K562 (cell line): Measurements from ENCODE around the gene PEX19. TPM values are rescaled to one million over a fixed set of nuclear protein-coding genes. Genes with fewer than 3 reads are reported as not detected.
A peak's percentile ranks its signal among the peaks of the same experiment; 100 is the strongest.

ENCODE experiments used
- ATAC-seq: fragments of 200-7000 bp; cut with Tn5 transposase; 3 replicates; pipeline ENCODE4 v1.9.1; 2020; ENCODE audit warnings: moderate library complexity
- BruUV-seq: library from RNA; stranded (reverse); fragments of 400-500 nt; replicated peaks from 2 replicates; lab custom pipeline; 2021; lab: Mats Ljungman, UMichigan
- CTCF ChIA-PET: fragments of 300-600 bp; formaldehyde crosslinking; extraction: SDS; loops from one replicate; lab custom pipeline; 2021; ENCODE audit warnings: low intra/inter-chr PET ratio; lab: Yijun Ruan, JAX
- POLR2A ChIA-PET: fragments of 300-600, 350-650 bp; sonication (Branson Sonifier 250); formaldehyde crosslinking; extraction: SDS; loops from one replicate; lab custom pipeline; 2021; ENCODE audit warnings: antibody characterized with exemption, inconsistent platforms; lab: Yijun Ruan, JAX
- DNase-seq, 4 experiments: peaks; one replicate each; pipeline versions ENCODE4 v3.0.0 to v3.0.0-alpha.2; 2011 to 2018; ENCODE audit warnings: low spot score in 3 of 4, mixed read lengths in 3 of 4; ENCODE audit errors: extremely low read depth in 1 of 4
- FAIRE-seq: peaks from 2 replicates; lab custom pipeline; 2011; peaks lifted over from hg19 to GRCh38; lab: Jason Lieb, UNC
- H2AFZ ChIP-seq: 2 replicates; pipeline ENCODE4 v1.6.0; 2011; ENCODE audit warnings: low read depth, low read length, control low read depth, inconsistent platforms
- H3K27ac ChIP-seq: fragments of 200-600 bp; 3 replicates; pipeline ENCODE4 v1.8.0; 2011; ENCODE audit warnings: low read depth, mild to moderate bottlenecking, control low read depth, inconsistent platforms, low read length, moderate library complexity, mixed read lengths; ENCODE audit errors: extremely low read depth
- H3K27me3 ChIP-seq, 2 experiments: fragments of 300-600 bp in 1 of 2; 2 replicates in 1 of 2; 3 replicates in 1 of 2; pipeline versions ENCODE4 v1.6.0 to v1.8.0; 2011; ENCODE audit warnings: inconsistent platforms in 2 of 2, low read length in 2 of 2, mild to moderate bottlenecking in 1 of 2, mixed read lengths in 1 of 2, moderate library complexity in 1 of 2; ENCODE audit not compliant: control insufficient read depth in 2 of 2, insufficient read depth in 2 of 2
- H3K36me3 ChIP-seq: fragments of 300-600 bp; 3 replicates; pipeline ENCODE4 v1.8.0; 2011; ENCODE audit warnings: mild to moderate bottlenecking, low read length, inconsistent platforms; ENCODE audit not compliant: control insufficient read depth, insufficient read depth
- H3K4me1 ChIP-seq, 2 experiments: fragments of 200-600 bp in 1 of 2; replicated peaks in 1 of 2; 2 replicates in 1 of 2; 3 replicates in 1 of 2; pipeline versions ENCODE4 v1.5.1 to v1.8.0; 2011; ENCODE audit warnings: inconsistent platforms in 2 of 2, low read length in 2 of 2, mild to moderate bottlenecking in 1 of 2, mixed read lengths in 1 of 2, moderate library complexity in 1 of 2; ENCODE audit not compliant: control insufficient read depth in 2 of 2, insufficient read depth in 2 of 2
- H3K4me2 ChIP-seq: 2 replicates; pipeline ENCODE4 v1.6.1; 2011; ENCODE audit warnings: low read length, control low read depth, inconsistent platforms, mixed read lengths; ENCODE audit not compliant: insufficient read depth
- H3K4me3 ChIP-seq: fragments of 200-600 bp; sonication (generic), shearing (Covaris generic); 2 replicates; pipeline ENCODE4 v1.5.1; 2016; ENCODE audit warnings: control low read depth, inconsistent platforms
- H3K79me2 ChIP-seq: fragments of 200-600 bp; 3 replicates; pipeline ENCODE4 v1.8.0; 2011; ENCODE audit warnings: low read length, inconsistent platforms; ENCODE audit not compliant: control insufficient read depth, insufficient read depth
- H3K9ac ChIP-seq, 2 experiments: 2 replicates each; pipeline versions ENCODE4 v1.6.0 to v1.6.1; 2011; ENCODE audit warnings: low read depth in 2 of 2, low read length in 2 of 2, control low read depth in 1 of 2, inconsistent platforms in 1 of 2, mild to moderate bottlenecking in 1 of 2, mixed read lengths in 1 of 2; ENCODE audit not compliant: insufficient read depth in 1 of 2
- H3K9me1 ChIP-seq: one replicate; pipeline ENCODE4 v1.6.0; 2011; ENCODE audit warnings: inconsistent platforms, mild to moderate bottlenecking, low read length, moderate library complexity; ENCODE audit not compliant: control insufficient read depth, insufficient read depth
- H3K9me3 ChIP-seq: replicated peaks from 2 replicates; pipeline ENCODE4 v1.5.1; 2011; ENCODE audit warnings: low read depth, low read length, inconsistent platforms; ENCODE audit not compliant: control insufficient read depth, insufficient read depth
- H4K20me1 ChIP-seq: replicated peaks from 2 replicates; pipeline ENCODE4 v1.6.1; 2011; ENCODE audit warnings: low read length, inconsistent platforms, mixed read lengths; ENCODE audit not compliant: control insufficient read depth, insufficient read depth
- RBM25 ChIP-seq: fragments of 200-400 bp; formaldehyde crosslinking; IDR thresholded peaks from 2 replicates; pipeline ENCODE4 v1.6.1; 2018; ENCODE audit warnings: low read length, low read depth, moderate library complexity; ENCODE audit not compliant: severe bottlenecking
- SMAD2 ChIP-seq: fragments of 150-350 bp; IDR thresholded peaks from 2 replicates; pipeline ENCODE4 v1.6.1; 2014; ENCODE audit warnings: low read depth, mild to moderate bottlenecking, low read length
- ZC3H11A ChIP-seq: IDR thresholded peaks from 2 replicates; pipeline ENCODE4 v1.6.1; 2012; ENCODE audit warnings: low read depth, low read length, improper control_type of control experiment
- ZNF121 ChIP-seq: sonication (generic); formaldehyde crosslinking; conservative IDR thresholded peaks from 2 replicates; pipeline ENCODE4 v1.8.0; 2022; ENCODE audit warnings: missing genetic modification reagents
- ZNF280A ChIP-seq: fragments of 450-650 bp; IDR thresholded peaks from 2 replicates; pipeline ENCODE4 v1.6.1; 2018; ENCODE audit warnings: mild to moderate bottlenecking, low read depth; ENCODE audit not compliant: partially characterized antibody
- ZNF384 ChIP-seq: IDR thresholded peaks from 2 replicates; pipeline ENCODE4 v1.6.1; 2012; ENCODE audit warnings: low read depth, low read length, improper control_type of control experiment
- ZNF445 ChIP-seq: fragments of 250-450 bp; sonication (Bioruptor Pico); IDR thresholded peaks from 2 replicates; pipeline ENCODE4 v1.4.0; 2020; ENCODE audit warnings: low read depth, mild to moderate bottlenecking, moderate library complexity
- ZNF561 ChIP-seq: fragments of 450-650 bp; formaldehyde crosslinking; conservative IDR thresholded peaks from 2 replicates; pipeline ENCODE4 v1.4.0; 2020; ENCODE audit warnings: mild to moderate bottlenecking, moderate library complexity
- ZNF79 ChIP-seq: fragments of 250-450 bp; sonication (Bioruptor Pico); IDR thresholded peaks from 2 replicates; pipeline ENCODE4 v1.4.0; 2020; ENCODE audit warnings: low read depth, mild to moderate bottlenecking, moderate library complexity
- WGBS: fragments of 100-300 bp; shearing (Covaris generic); methylation state at CpG from one replicate; pipeline ENCODE4 v1.1.6; 2016; ENCODE audit warnings: low coverage, mixed read lengths; ENCODE audit not compliant: insufficient coverage; ENCODE audit errors: missing lambda C conversion rate; 5-methylcytosine and 5-hydroxymethylcytosine counted together
- in situ Hi-C: fragments of 300-500 bp; cut with MboI; formaldehyde crosslinking; loops from 4 replicates; pipeline ENCODE4 v1.15.0; 2018; ENCODE audit warnings: inconsistent platforms, mixed read lengths
- intact Hi-C: fragments of 100-400 bp; cut with micrococcal nuclease; formaldehyde crosslinking; loops from 2 replicates; pipeline ENCODE4 v1.14.2; 2022
- polyA plus RNA-seq, 8 experiments: library from polyadenylated mRNA; depleted of rRNA in 4 of 8; stranded (reverse) in 5 of 8; unstranded in 3 of 8; fragments of >200 nt; fragmentation: Nextera tagmentation in 2 of 8; fragmentation: Illumina TruSeq in 1 of 8; extraction: Ambion mirVana in 2 of 8; extraction: Trizol in 1 of 8; gene quantifications; 2 replicates each; pipeline versions ENCODE4 v1.2.1 to v1.2.3, GENCODE V29; 2011 to 2014; ENCODE audit warnings: inconsistent platforms in 1 of 8, missing spikeins in 1 of 8
- total RNA-seq, 7 experiments: library from RNA; depleted of rRNA in 6 of 7; stranded (reverse); fragments of >200 nt in 6 of 7; fragmentation: Illumina TruSeq in 2 of 7; extraction: Trizol in 2 of 7; gene quantifications; 2 replicates each; pipeline versions ENCODE4 v1.2.1 to v1.2.3, GENCODE V29; 2011 to 2021; ENCODE audit warnings: low replicate concordance in 1 of 7

PEX19 gene
- total and polyA plus RNA-seq, 9 of the 15 experiments (the other 6 are each of a cell fraction or from before 2014, with no cell fraction given), result 32.5 to 103 (median 59.8) TPM

GRCh38 chr1:160271025-160271424 is 13.9 kb downstream of the PEX19 start:
- 43% methylated on average over 1 of the region's 1 CpG for WGBS
- POLR2A ChIA-PET, result interaction anchor here (1.1 to 1.8 kb wide), 2 partner anchors 9 kb away, joined by 6 to 7 read pairs; partner anchors contain the start of gene DCAF8
- Histone ChIP-seq H3K4me3 (no peak overlapping the region), H3K36me3 (no peaks in the 10 kb centered on the region), H3K27ac (no peak overlapping the region), H3K4me2 (no peak overlapping the region), H2AFZ (no peak overlapping the region), H3K79me2 (no peaks in the 10 kb centered on the region), H3K4me1 (0 out of 5 replicates have a peak, but pooled peaks cover 0 to 6% of the 10 kb centered on the region in 2 experiments), H4K20me1 (no peaks in the 10 kb centered on the region), H3K9ac (no peak overlapping the region), H3K9me3 (no peaks in the 10 kb centered on the region), H3K9me1 (no peaks in the 10 kb centered on the region), H3K27me3 (no peaks in the 10 kb centered on the region)
- intact Hi-C loops (no loop called here), in situ Hi-C loops (no loop called here)
- TF ChIP-seq ZNF445 (no peak), SMAD2 (no peak), ZNF280A (no peak), ZC3H11A (no peak), ZNF79 (CRISPR knock-in tag) (no peak), ZNF121 (CRISPR knock-in tag) (peak; percentile 61), ZNF561 (CRISPR knock-in tag) (no peak), ZNF384 (no peak), RBM25 (peak; percentile 32)
- CTCF ChIA-PET, result no interaction called here
- ATAC-seq (no peak), DNase-seq (no peak), FAIRE-seq (no peak)
- BruUV-seq, result no TSS peak
